Measurements from ENCODE around the gene NFATC4. TPM values are rescaled to one million over a fixed set of nuclear protein-coding genes. Genes with fewer than 3 reads are reported as not detected.
"Not testable (repeated sequence)": the region's sequence is repeated elsewhere in the genome, so short reads cannot be mapped to it uniquely, and the experiment has no call there.

The NFATC4 gene
- total RNA-seq (not detected), polyA plus RNA-seq (not detected), total RNA-seq (0 to 0.25 (median 0.04) reads per million in 6 experiments)

DNA sequence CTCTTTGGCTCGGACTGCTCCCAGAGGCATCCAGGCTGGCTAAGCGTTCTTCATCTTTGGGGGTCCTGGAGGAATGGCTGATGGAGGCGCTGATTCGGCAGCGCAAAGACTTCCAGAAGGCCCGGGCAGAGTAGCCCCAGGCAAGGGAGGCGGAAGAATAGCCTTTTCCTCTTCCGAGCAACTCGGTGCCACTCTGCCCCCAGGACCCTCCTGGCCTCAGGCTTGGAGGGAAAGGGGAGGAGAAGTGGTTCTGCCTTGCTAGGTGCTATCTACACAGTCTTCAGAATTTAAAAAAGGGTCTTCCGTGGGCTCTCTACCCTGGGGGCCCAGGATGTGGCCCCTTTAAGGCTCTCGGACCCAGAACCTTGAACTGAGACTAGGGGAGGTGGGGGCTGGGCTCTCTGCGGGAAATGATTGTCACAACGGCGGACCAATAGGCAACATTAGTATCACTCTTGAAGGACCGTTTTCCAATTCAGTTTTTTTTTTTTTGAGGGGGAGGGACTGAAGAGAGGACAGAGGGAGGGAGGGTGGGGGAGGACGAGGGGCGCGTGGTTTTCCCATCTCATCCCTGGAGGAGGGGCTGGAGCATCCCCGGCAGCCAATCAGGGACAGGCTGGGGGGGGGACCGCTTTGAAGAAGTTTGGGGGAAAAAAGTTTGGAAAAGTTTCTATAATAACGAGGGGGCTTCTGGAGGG lies at the start of gene NFATC4:
Gene NFATC4 (plus strand): TSS at position 671 of the 698 bp plus-strand sequence. CDS start 157 bp downstream, outside the sequence.
- POLR2A ChIA-PET, result interaction anchor here (1.0 to 1.4 kb wide), 3 partner anchors 11 to 62 kb away, joined by 3 read pairs; partner anchors contain the start of genes CBLN3 and KHNYN
- Mint-ChIP-seq H3K27ac (peak within 1 kb of the TSS in 3 of 10 donors; percentile 17 to 62 (median 62)), H3K4me1 (peaks cover 14 to 43% (median 26%) of the 10 kb centered on the region in 4 donors), H3K9me3 (no peaks in the 10 kb centered on the region), H3K4me3 (peak within 1 kb of the TSS; percentile 64 to 87 (median 80)), H3K27me3 (peaks cover 27 to 54% (median 32%) of the 10 kb centered on the region in 5 donors), H3K36me3 (no peaks in the 10 kb centered on the region)
- DNase-seq (no peak), ATAC-seq (no peak)

DNA sequence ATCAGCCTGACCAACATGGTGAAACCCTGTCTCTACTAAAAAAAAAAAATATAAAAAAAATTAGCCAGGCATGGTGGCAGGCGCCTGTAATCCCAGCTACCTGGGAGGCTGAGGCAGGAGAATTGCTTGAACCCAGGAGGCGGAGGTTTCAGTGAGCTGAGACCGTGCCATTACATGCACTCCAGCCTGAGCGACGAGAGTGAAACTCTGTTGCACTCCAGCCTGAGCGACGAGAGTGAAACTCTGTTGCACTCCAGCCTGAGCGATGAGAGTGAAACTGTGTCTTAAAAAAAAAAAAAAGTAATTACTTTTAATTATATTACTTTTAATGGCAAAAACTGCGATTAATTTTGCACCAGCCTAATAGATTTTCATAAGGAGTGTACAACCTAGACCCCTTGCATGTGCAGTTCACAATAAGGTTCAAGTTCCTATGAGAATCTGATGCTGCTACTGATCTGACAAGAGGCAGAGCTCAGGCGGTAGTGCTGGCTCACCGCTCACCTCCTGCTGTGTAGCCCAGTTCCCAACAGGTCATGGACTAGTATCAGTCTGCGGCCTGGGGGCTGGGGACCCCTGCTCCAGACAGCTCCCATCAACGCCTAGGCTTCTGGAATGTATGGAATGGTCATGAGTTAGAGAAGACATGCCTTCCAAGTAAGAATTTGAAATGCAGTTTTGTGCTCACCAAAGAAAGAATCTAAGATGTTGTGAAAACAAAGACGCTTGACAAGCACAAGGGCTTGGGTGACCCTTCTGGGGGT lies 46.6 kb upstream of the NFATC4 start:
- DNase-seq, result no peak
- peak overlapping the region in 1 of 10 donors; percentile 46 for H3K27ac Mint-ChIP-seq
- H3K36me3 Mint-ChIP-seq, result no peaks in the 10 kb centered on the region
- POLR2A ChIA-PET, result interaction anchor here (0.7 to 2.6 kb wide), 3 partner anchors 11 to 106 kb away, joined by 3 to 10 read pairs (median 3); partner anchors contain the start of genes LTB4R, LTB4R2 and MDP1
- peaks cover 0 to 10% (median 2%) of the 10 kb centered on the region in 4 donors for H3K4me1 Mint-ChIP-seq
- ATAC-seq, result no peak
- peaks cover 0 to 19% (median 2%) of the 10 kb centered on the region in 5 donors for H3K27me3 Mint-ChIP-seq
- no peak overlapping the region for H3K4me3 Mint-ChIP-seq
- no peaks in the 10 kb centered on the region for H3K9me3 Mint-ChIP-seq

DNA sequence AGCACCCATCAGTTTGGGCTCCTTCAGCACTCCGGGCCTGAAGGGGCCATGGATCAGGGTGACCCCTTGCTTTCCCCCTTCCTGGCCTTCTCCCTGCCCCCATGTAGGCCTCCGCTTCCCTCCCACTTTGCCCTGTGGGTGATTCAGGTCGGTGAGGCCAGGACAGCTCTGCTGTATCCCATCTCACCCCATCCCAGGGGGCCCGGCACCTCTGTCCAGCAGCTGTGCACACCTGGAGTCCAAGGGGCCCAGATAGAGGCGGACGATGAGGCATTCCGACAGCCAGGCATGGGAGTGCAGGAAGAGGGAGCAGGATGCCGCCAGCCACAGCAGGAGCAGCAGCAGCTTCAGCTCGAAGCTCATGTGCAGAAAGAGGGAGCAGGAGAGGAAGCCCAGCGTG lies 45.3 kb upstream of the NFATC4 start:
- H3K4me3 Mint-ChIP-seq, result no peak overlapping the region
- POLR2A ChIA-PET, result no interaction called here
- peaks cover 0 to 19% (median 2%) of the 10 kb centered on the region in 5 donors for H3K27me3 Mint-ChIP-seq
- no peak for ATAC-seq
- peaks cover 8 to 14% (median 10%) of the 10 kb centered on the region in 4 donors for H3K4me1 Mint-ChIP-seq
- H3K27ac Mint-ChIP-seq, result peak overlapping the region in 3 of 10 donors; percentile 26 to 52 (median 46)
- no peaks in the 10 kb centered on the region for H3K36me3 Mint-ChIP-seq
- H3K9me3 Mint-ChIP-seq, result no peaks in the 10 kb centered on the region
- no peak for DNase-seq

DNA sequence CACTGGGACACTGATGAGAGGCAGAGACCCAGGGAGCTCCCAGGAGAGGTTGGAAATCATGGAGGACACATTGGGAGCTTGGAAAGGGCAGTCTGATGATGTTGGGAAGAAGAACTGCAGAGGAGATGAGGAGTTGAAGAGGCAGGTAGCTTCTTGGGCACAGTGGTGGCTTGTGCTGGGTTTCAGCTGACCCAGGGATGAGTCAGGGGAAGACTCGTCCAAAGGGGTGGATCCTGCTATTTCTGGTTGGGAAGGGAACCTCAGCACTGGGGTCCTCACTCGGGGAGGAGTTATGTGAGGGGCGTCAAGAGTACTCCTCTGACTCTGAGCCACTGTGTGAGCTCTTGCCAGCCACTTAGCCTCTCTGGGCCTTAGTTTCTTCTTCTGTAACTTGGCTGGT lies 44.6 kb upstream of the NFATC4 start:
- Mint-ChIP-seq H3K9me3 (no peaks in the 10 kb centered on the region), H3K27me3 (peaks cover 0 to 21% (median 2%) of the 10 kb centered on the region in 5 donors), H3K36me3 (no peaks in the 10 kb centered on the region), H3K4me3 (peak overlapping the region in 1 of 10 donors; percentile 55), H3K27ac (peak overlapping the region in 1 of 10 donors; percentile 52), H3K4me1 (peaks cover 10 to 18% (median 11%) of the 10 kb centered on the region in 4 donors)
- POLR2A ChIA-PET, result no interaction called here
- no peak for ATAC-seq
- DNase-seq, result no peak

DNA sequence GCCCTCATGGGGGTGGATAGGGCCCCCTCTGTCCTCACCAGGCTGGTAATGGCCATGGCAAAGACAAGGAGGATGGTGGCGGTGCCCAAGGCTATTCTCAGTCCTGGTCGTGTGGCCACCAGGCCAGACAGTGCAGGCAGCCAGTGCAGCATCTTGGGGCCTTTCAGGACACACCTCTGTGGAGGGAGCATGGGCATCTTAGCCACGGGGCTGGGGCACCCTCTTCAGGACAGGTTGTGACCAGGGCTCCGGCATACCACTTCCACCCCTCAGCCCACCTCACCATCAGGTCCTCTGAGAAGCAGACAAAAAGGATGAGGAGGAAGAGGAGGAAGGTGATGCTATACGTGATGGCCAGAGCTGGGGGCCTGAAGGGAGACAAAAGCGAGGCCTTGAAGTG lies 44.0 kb upstream of the NFATC4 start:
- Mint-ChIP-seq H3K27me3 (peaks cover 2 to 28% (median 3%) of the 10 kb centered on the region in 5 donors), H3K4me3 (no peak overlapping the region), H3K36me3 (no peaks in the 10 kb centered on the region), H3K27ac (no peak overlapping the region), H3K4me1 (peaks cover 10 to 25% (median 16%) of the 10 kb centered on the region in 4 donors), H3K9me3 (no peaks in the 10 kb centered on the region)
- DNase-seq, result no peak
- ATAC-seq, result no peak
- POLR2A ChIA-PET, result interaction anchor here (1.3 kb wide), 1 partner anchor 13 kb away, joined by 3 read pairs; the partner anchor contains the start of gene LTB4R

DNA sequence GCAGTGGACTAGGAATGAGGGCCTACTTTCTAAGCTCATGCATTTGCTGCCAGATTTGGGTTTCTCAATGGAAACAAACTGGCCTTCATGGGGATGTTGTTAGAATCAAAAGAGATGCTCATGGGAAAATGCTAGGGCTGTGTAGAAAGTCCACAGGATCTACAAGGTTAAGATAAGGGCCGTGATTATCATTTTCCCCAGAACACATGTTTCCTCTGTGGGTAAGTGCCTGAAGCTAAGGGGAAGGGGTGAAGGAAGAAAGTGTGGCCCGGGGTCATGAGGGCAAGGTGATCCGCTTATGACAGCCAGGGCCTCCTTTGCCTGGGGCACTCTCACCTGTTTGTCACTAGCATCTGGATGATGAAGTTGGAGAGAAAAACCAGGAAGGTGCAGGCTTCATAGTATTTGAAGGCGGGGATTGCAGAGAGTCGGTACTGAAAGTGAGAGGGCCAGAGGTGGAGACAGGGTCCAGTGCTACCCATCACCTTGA lies 42.9 kb upstream of the NFATC4 start:
- Mint-ChIP-seq H3K27me3 (peaks cover 2 to 39% (median 3%) of the 10 kb centered on the region in 5 donors), H3K4me3 (no peak overlapping the region), H3K4me1 (peaks cover 10 to 36% (median 19%) of the 10 kb centered on the region in 4 donors), H3K36me3 (no peaks in the 10 kb centered on the region), H3K9me3 (no peaks in the 10 kb centered on the region), H3K27ac (no peak overlapping the region)
- POLR2A ChIA-PET, result interaction anchor here (1.3 kb wide), 1 partner anchor 14 kb away, joined by 3 read pairs; the partner anchor contains the start of gene LTB4R
- DNase-seq, result no peak
- ATAC-seq, result no peak

DNA sequence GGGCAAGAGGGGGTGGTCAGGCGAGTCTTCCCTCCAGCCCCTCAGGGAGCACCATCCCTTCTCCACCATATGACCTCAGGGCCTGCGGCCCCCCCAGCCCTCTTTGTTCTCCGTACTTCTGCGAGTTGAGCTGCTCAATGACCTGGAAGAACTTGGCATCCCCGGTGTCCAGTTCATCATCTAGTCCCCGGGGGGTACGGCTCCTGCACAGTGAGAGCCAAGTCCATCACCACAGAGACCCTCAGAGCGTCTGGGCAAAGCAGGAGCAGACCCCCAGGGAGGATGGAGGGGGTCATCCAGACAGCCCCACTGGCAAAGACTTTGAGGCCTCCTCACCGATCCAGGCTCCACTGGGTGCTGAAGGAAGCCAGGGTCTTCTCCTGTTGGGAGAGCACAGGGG lies 42.0 kb upstream of the NFATC4 start:
- Mint-ChIP-seq H3K27ac (peak overlapping the region in 1 of 10 donors; percentile 15), H3K4me3 (no peak overlapping the region), H3K27me3 (peaks cover 5 to 47% (median 7%) of the 10 kb centered on the region in 5 donors), H3K36me3 (no peaks in the 10 kb centered on the region), H3K9me3 (no peaks in the 10 kb centered on the region), H3K4me1 (peaks cover 10 to 42% (median 24%) of the 10 kb centered on the region in 4 donors)
- no peak for DNase-seq
- POLR2A ChIA-PET, result no interaction called here
- ATAC-seq, result no peak

DNA sequence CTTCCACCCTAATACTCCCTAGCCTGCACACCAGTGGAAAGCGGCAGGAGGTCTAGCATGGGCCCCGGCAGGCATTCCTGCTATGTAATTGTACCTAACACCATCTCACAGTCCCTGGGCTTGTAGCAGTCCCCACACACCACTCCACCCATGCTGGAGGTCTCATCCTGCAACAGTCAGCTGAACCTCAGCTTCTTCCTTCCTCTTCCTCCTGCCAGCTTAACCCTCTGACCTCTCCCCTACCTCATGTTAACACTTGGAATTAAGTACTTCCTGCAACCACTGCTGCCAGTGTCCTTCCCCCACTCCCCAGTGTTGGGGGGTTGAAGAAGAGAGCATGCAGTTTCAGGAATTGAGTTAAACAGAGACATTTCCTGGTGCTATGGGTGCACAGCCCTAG lies 40.7 kb upstream of the NFATC4 start:
- POLR2A ChIA-PET, result interaction anchor here (2.7 kb wide), 1 partner anchor 104 kb away, joined by 9 read pairs; no protein-coding TSS in a partner anchor

DNA sequence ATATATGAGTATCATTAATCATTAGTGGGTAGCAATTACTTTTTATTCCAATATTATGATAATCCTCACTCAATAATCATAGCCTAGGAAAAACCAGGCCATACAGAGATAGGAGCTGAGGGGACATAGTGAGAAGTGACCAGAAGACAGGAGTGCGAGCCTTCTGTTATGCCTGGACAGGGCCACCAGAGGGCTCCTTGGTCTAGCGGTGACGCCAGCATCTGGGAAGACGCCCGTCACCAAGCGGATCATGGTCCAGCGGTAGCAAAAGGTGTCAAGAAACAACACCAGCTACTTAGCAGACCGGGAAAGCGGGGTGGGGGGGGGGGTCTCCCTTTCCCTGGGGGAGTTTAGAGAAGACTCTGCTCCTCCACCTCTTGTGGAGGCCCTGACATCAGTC lies 40.1 kb upstream of the NFATC4 start:
- not testable (repeated sequence) for H3K9me3 Mint-ChIP-seq, H3K36me3 Mint-ChIP-seq, ATAC-seq, H3K27ac Mint-ChIP-seq, DNase-seq, H3K4me3 Mint-ChIP-seq
- POLR2A ChIA-PET, result interaction anchor here (2.7 kb wide), 1 partner anchor 103 kb away, joined by 9 read pairs; no protein-coding TSS in a partner anchor
- Mint-ChIP-seq H3K4me1 (peaks cover 19 to 58% (median 40%) of the 10 kb centered on the region in 4 donors), H3K27me3 (peaks cover 11 to 54% (median 13%) of the 10 kb centered on the region in 5 donors)

More for the DNA sequence above, 40.7 kb upstream of the NFATC4 start:
- ATAC-seq (no peak), DNase-seq (no peak)
- H3K27me3 Mint-ChIP-seq, result peaks cover 8 to 55% (median 10%) of the 10 kb centered on the region in 5 donors
- peak overlapping the region in 7 of 10 donors; percentile 5 to 65 (median 44) for H3K4me3 Mint-ChIP-seq
- peak overlapping the region in 6 of 10 donors; percentile 5 to 86 (median 48) for H3K27ac Mint-ChIP-seq
- no peaks in the 10 kb centered on the region for H3K36me3 Mint-ChIP-seq
- no peaks in the 10 kb centered on the region for H3K9me3 Mint-ChIP-seq
- peaks cover 18 to 54% (median 35%) of the 10 kb centered on the region in 4 donors for H3K4me1 Mint-ChIP-seq

DNA sequence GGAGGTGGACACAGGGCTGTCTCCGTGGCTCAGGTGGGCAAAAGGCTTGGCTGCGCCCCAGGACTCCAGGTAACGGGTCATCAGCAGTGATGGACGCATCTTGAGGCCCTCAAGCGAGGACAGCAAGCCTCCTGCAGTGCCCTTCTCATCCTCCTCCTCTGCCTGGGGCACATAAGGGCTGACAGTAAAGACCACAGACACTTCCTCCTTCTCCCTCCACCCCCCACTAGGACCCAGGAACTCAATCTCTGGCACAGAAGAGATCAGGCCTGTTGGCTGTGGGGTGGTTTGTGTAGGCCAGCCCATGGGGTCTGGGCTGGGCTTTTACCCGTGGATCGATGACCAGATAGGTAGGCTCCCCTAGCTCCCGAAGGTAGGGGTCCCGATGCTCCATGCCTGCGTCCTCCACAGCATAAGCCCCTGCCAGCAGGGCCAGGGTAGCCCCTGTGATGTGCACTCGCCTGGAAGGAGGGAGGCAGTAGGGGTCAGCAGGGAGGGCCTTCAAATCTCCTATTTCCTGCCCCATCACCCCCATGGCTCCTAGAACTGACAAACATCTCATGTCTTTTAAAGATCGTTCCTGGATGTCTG lies 38.8 kb upstream of the NFATC4 start:
- no peak for ATAC-seq
- Mint-ChIP-seq H3K36me3 (no peaks in the 10 kb centered on the region), H3K27me3 (peaks cover 11 to 47% (median 14%) of the 10 kb centered on the region in 5 donors), H3K4me3 (peak overlapping the region in 4 of 10 donors; percentile 15 to 77 (median 36)), H3K9me3 (no peaks in the 10 kb centered on the region), H3K4me1 (peaks cover 19 to 71% (median 46%) of the 10 kb centered on the region in 4 donors), H3K27ac (peak overlapping the region in 2 of 10 donors; percentile 54 to 87)
- no peak for DNase-seq
- POLR2A ChIA-PET, result interaction anchor here (0.6 to 2.7 kb wide), 5 partner anchors 19 to 112 kb away, joined by 3 to 9 read pairs (median 4); partner anchors contain the start of genes CBLN3, KHNYN, LTB4R and LTB4R2

DNA sequence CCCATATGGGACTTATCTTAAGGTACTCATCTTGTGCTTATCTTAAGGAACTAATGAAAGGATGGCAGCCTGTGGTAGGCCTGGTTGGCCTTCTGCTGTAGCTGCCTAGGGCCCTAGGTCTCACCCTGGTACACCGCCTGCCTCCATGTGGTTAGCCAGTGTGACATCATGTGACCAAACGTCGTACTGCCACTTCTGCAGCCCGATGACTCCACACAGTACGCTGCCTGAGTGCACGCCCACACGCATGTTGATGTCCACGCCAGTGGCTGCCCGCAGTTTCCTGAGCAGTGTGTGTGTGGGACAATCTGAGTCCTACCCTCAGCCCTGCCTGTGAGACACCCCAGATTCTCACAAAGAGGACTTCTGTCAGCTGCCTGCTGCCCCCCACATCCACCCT lies 38.2 kb upstream of the NFATC4 start:
- ATAC-seq (no peak), DNase-seq (peak in 2 of 10 donors; percentile 43 to 75)
- peaks cover 19 to 73% (median 51%) of the 10 kb centered on the region in 4 donors for H3K4me1 Mint-ChIP-seq
- H3K4me3 Mint-ChIP-seq, result peak overlapping the region in 4 of 10 donors; percentile 15 to 77 (median 36)
- POLR2A ChIA-PET, result interaction anchor here (1.9 to 2.7 kb wide), 2 partner anchors 19 to 101 kb away, joined by 7 to 9 read pairs; partner anchors contain the start of genes LTB4R and LTB4R2
- H3K9me3 Mint-ChIP-seq, result no peaks in the 10 kb centered on the region
- no peaks in the 10 kb centered on the region for H3K36me3 Mint-ChIP-seq
- H3K27me3 Mint-ChIP-seq, result peaks cover 10 to 49% (median 15%) of the 10 kb centered on the region in 5 donors
- H3K27ac Mint-ChIP-seq, result peak overlapping the region in 2 of 10 donors; percentile 54 to 87

All from naive thymus-derived CD8-positive, alpha-beta T cell (primary cell).